ENCODE data around the gene TPO.

DNA sequence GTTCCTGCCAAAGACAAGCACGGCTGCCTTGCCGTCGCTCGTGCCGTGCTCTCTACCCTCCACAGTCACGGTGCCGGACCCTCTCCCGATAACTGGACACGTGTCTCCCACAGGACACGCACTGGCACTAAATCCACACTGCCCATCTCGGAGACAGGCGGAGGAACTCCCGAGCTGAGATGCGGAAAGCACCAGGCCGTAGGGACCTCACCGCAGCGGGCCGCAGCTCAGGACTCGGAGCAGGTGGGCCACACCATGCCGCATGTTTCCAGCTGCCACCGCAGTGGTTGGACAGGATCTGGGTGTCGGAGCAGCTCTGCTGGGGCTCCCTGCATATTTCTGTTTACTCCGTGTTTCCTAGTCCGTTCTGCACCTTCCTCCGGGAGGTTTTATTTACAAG lies 127.2 kb downstream of the TPO start:
- TF ChIP-seq CTCF (IDR thresholded peaks at IDR 0.05), result no peak
- TF ChIP-seq POLR2A (IDR thresholded peaks at IDR 0.05), result no peak

Data from Peyer's patch (tissue), 4 donors.